ENCODE measurements around the gene MSH6.

Gene MSH6, protein sequence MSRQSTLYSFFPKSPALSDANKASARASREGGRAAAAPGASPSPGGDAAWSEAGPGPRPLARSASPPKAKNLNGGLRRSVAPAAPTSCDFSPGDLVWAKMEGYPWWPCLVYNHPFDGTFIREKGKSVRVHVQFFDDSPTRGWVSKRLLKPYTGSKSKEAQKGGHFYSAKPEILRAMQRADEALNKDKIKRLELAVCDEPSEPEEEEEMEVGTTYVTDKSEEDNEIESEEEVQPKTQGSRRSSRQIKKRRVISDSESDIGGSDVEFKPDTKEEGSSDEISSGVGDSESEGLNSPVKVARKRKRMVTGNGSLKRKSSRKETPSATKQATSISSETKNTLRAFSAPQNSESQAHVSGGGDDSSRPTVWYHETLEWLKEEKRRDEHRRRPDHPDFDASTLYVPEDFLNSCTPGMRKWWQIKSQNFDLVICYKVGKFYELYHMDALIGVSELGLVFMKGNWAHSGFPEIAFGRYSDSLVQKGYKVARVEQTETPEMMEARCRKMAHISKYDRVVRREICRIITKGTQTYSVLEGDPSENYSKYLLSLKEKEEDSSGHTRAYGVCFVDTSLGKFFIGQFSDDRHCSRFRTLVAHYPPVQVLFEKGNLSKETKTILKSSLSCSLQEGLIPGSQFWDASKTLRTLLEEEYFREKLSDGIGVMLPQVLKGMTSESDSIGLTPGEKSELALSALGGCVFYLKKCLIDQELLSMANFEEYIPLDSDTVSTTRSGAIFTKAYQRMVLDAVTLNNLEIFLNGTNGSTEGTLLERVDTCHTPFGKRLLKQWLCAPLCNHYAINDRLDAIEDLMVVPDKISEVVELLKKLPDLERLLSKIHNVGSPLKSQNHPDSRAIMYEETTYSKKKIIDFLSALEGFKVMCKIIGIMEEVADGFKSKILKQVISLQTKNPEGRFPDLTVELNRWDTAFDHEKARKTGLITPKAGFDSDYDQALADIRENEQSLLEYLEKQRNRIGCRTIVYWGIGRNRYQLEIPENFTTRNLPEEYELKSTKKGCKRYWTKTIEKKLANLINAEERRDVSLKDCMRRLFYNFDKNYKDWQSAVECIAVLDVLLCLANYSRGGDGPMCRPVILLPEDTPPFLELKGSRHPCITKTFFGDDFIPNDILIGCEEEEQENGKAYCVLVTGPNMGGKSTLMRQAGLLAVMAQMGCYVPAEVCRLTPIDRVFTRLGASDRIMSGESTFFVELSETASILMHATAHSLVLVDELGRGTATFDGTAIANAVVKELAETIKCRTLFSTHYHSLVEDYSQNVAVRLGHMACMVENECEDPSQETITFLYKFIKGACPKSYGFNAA (N-terminal part only)

DNA sequence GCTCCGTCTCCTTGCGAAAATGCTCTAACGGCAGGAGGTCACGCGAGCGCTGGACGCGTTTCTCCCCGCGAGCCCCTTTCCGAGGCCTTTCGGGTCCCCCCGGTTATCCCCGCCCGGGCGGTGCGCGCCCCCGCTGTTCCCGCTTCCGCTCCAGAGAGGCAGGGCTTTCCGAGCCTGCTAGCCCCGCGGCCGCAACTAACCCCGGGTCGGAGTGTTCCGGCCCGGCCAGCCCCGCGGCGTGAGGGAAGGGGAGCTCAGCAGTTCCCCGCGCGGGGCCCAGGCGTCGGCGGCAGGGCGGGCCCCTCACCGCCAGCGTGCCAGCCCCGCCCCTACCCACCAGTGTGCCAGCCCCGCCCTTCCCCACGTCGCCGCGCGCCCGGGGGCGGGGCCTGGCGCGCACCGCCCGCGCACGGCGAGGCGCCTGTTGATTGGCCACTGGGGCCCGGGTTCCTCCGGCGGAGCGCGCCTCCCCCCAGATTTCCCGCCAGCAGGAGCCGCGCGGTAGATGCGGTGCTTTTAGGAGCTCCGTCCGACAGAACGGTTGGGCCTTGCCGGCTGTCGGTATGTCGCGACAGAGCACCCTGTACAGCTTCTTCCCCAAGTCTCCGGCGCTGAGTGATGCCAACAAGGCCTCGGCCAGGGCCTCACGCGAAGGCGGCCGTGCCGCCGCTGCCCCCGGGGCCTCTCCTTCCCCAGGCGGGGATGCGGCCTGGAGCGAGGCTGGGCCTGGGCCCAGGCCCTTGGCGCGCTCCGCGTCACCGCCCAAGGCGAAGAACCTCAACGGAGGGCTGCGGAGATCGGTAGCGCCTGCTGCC, at the start of gene MSH6:
Gene MSH6 (plus strand): TSS at position 475 of the 815 bp plus-strand sequence. CDS start 89 bp downstream, at position 564.
- peak; percentile 90 for FAIRE-seq
- peak; percentile 95 for DNase-seq (ENCODE audit: insufficient read length, low spot score)

GRCh38 chr2:47735136-47735869, 47.6 kb upstream of the MSH6 start:
- FAIRE-seq (no peak), DNase-seq (ENCODE audit: insufficient read length, low spot score) (no peak)

DNA sequence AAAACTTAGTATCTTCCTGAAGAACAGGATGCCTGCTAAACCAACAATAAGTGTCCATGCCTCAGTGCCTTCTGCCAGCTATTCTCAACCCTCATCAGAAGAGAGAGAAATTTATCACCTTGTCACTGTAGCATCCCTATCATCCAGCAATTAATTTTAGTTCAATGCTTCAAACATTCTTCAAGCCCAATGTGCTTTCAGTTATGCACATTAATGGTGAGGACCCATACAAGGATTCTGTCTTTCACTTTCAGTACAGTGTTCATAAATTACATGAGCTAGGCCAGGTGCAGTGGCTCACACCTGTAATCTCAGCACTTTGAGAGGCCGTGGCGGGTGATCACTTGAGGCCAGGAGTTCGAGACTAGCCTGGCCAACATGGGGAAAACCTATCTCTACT, 47.0 kb upstream of the MSH6 start:
- DNase-seq (ENCODE audit: insufficient read length, low spot score) = no peak
- FAIRE-seq = no peak

GRCh38 chr2:47737191-47737975, 45.6 kb upstream of the MSH6 start:
- FAIRE-seq = no peak
- DNase-seq (ENCODE audit: insufficient read length, low spot score) = no peak

DNA sequence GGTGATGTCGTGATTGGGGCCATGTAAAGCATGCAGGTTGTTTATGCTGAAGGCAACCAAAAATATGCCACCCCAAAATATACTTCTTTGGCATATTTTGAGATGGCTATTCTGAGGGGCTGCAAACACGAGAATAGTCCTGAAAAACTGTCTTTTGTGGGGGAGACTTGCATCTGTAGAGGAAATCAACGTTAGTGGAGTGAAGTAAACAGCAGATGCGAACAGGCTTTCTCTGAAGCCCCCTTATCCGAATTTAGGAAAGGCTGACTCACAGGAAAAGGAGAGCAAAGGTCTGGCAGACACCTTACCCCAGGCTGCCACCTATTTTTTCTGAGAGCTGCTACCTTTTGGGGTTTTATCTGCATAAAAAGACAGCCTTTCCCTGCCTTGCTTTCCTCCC, 44.6 kb upstream of the MSH6 start:
- no peak for FAIRE-seq
- no peak for DNase-seq (ENCODE audit: insufficient read length, low spot score)

DNA sequence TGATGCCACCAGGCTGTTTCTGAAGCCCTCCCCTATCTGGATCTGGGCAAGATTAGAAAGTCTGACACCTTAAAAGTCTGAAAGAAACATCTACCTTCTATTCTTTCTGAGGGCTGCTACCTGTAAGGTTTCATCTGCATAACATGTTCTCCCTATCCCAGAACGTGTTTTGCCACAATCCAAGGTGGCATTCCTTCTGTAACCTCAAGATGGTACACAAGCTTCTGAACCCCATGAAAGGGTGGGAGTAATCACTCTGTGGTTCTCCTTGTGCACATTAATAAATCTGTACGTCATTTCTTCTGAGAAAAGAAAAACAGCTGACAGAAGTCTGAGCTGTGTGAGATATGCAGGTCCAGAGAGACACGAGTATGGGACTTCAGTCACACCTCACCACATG, 41.8 kb upstream of the MSH6 start:
- FAIRE-seq = no peak
- DNase-seq (ENCODE audit: insufficient read length, low spot score) = no peak

DNA sequence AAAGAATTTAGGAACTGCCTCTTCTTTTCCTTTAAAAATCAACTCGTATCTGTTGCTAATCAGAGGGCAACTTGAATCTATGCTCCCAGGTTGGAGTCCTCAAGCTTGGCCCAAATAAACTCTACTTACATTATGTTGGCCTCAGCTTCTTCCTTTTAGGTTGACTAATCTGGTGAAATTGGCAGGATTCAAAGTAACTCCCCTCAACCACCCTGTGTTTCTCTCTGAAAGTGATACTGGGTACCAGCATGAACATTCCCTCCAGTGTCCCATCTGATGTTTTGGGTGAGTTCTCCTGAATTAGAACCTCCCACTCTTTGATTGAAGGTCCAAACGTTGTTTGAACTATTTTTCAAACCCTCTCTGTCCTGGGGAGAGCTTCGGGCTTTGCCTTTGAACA, 41.3 kb upstream of the MSH6 start:
- FAIRE-seq (no peak), DNase-seq (ENCODE audit: insufficient read length, low spot score) (no peak)

GRCh38 chr2:47744074-47744473, 38.9 kb upstream of the MSH6 start:
- DNase-seq (ENCODE audit: insufficient read length, low spot score) (no peak), FAIRE-seq (no peak)

DNA sequence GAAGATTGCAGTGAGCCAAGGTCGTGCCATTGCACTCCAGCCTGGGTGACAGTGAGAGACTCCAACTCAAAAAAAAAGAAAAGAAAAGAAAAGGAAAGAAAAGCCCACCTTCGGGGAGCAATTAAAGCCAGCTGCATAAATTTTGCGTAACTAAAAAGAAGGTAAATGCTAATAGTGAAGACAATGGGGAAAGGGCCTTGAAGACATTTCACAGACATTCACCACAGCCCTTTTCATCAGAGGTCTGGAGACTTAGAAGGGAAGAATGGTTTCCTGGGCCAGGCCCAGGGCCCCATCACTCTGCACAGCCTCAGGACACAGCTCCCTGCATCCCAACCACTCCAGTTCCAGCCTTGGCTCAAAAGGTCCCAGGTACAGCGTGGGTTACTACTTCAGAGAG, 35.1 kb upstream of the MSH6 start:
- DNase-seq (ENCODE audit: insufficient read length, low spot score) (no peak), FAIRE-seq (no peak)

DNA sequence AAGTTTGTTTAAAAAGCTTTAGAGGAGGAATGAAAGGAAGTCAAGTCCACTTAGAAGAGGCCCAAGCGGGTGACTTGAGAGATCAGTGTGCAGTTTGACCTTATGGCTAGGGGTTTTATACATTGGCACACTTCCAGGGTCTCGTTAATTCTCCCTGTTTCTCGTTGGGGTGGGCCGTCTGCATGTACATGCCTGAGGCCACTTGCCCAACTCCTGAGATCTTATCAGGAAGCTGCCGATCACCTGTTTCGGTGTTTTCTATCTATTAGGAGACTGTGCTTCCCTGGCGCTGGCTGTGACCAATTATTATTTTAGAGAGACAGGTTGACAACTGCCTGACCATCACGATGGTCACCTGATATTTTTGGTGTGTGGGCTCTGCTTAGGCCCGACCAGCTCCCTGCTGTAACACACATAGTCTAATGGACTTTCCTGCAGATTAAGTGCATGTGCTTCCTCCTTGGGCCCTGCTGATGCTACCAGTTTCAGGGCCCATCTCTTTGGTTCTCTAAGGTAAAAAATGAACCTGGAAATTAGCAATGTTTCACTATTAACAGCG, 31.0 kb upstream of the MSH6 start:
- no peak for FAIRE-seq

GRCh38 chr2:47767497-47767844, 15.5 kb upstream of the MSH6 start:
- DNase-seq (ENCODE audit: insufficient read length, low spot score) (no peak), FAIRE-seq (no peak)

More for the DNA sequence above, 31.0 kb upstream of the MSH6 start:
- DNase-seq (ENCODE audit: insufficient read length, low spot score) = no peak

DNA sequence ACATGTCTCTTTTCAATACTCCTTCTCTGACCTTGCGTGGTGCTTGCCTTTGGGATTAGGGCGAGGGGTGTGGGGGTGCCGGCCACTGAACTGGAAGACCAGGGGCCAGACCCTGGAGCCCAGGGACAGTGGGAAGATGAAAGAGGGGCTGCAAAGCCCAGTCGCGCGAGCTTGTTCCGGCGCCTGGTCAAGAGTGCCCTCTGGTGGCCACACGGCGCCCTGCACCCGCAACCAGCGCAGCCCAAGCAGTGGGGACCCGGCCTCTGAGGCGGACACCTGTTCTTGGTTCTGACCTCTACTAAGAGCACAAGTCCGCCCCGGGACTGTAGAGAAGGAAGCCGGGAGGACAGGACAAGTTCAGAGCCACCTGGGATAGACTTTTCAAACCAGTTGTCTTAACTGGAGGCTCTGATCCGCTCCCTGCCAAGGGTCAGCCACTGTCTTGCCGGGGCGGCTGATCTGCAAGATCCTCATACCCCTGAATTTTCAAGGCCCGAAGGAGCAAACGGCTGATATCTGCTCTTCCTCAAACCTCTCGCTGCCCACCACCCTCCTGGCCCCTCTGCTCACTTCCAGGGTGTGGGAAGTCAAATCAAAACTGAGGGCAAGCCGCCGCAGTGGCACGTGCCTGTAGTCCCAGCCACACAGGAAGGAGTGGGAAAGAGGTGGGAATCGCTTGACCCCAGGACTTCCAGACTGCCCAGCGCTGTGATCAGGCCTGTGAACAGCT, 14.9 kb upstream of the MSH6 start:
- FAIRE-seq = peak; percentile 75

GRCh38 chr2:47769318-47769717, 13.6 kb upstream of the MSH6 start:
- FAIRE-seq (no peak), DNase-seq (ENCODE audit: insufficient read length, low spot score) (no peak)

More for the DNA sequence above, 14.9 kb upstream of the MSH6 start:
- DNase-seq (ENCODE audit: insufficient read length, low spot score) = peak; percentile 69

DNA sequence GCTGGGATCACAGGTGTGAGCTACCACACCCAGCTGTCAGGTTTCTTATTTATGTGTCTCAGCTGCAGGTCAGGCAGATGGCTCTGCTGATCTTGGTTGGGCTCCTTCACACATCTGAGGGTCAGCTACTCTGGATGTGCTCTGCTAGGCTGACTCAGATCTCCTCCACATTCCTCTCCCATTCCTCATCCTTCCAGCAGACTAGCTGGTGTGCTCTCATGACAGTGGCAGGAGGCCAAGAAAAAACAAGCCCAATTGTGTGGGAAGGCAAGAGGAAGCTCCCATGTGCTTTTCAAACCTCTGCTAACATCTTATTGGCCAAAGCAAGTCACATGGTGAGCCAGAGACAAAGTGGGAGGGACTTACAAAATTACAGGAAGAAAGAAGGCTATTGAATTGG, 11.7 kb upstream of the MSH6 start:
- DNase-seq (ENCODE audit: insufficient read length, low spot score) = peak; percentile 58
- FAIRE-seq = peak; percentile 70

DNA sequence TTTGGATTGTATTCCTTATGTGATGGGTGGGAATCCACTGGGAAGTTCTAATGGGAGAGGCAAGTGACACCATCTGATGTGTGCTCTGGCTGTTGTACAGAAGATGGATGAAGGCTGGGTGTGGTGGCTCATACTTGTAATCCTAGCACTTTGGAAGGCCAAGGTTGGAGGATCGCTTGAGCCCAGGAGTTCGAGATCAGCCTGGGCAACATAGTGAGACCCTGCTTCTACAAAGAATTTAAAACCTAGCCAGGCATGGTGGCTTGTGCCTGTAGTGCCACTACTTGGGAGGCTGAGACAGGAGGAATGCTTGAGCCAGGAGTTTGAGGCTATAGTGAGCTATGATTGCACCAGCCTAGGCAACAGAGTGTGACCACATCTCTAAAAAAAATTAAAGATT, 10.6 kb upstream of the MSH6 start:
- no peak for DNase-seq (ENCODE audit: insufficient read length, low spot score)
- FAIRE-seq = no peak

- no peak for FAIRE-seq
Measured at GRCh38 chr2:47774567-47774966, 8.4 kb upstream of the MSH6 start.

DNA sequence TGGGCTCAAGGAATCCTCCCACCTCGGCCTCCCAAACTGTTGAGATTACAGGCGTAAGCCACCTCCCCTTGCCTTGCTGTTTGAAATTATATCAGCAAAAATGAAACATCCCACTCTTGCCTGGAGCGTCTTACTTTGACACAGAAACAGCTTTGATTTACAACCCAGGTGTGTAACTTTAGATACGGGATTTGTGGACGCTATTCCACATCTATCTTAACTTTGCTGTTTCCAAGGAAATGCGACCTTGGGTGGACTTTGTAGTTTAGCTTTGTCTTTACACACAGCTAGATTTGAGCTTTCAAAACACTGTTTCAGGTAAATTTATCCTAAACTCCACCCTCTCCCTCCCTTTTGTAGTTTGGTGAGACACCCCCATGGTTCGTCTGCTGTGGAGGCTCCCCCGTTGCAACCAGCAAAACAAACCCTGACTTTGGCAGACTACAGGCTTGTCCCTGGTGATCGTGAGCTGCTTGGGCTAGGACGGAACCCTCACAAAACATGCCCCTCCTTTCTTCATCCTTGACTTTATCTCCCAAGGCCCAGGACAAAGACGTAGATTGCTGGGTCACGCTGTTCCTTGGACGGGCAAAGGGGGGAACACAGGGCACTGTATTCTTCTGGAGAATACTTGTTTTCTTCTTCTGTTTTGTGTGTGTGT, 5.5 kb upstream of the MSH6 start:
- FAIRE-seq (no peak), DNase-seq (ENCODE audit: insufficient read length, low spot score) (no peak)

More at GRCh38 chr2:47774567-47774966, 8.4 kb upstream of the MSH6 start:
- no peak for DNase-seq (ENCODE audit: insufficient read length, low spot score)
